HCT116 (cell line): ENCODE measurements around the gene GSPT1. TPM values are rescaled to one million over a fixed set of nuclear protein-coding genes. Genes with fewer than 3 reads are reported as not detected.

ENCODE experiments used
- ATAC-seq: fragments of 200-7000 bp; cut with Tn5 transposase; 2 replicates; pipeline ENCODE4 v1.9.1; 2020; ENCODE audit warnings: mild to moderate bottlenecking, moderate library complexity
- BruUV-seq: library from RNA; stranded (reverse); fragments of 400-500 nt; replicated peaks from 2 replicates; lab custom pipeline; 2021; lab: Mats Ljungman, UMichigan
- CTCF ChIA-PET: fragments of 300-600 bp; sonication (Branson Sonifier 250); formaldehyde crosslinking; loops from one replicate; lab custom pipeline; 2021; ENCODE audit warnings: antibody characterized with exemption; lab: Charles Lee
- POLR2A ChIA-PET: fragments of 300-600, 350-600 bp; sonication (Branson Sonifier 250); formaldehyde crosslinking; loops from one replicate; lab custom pipeline; 2021; ENCODE audit warnings: antibody characterized with exemption; lab: Charles Lee
- RAD21 ChIA-PET, 2 experiments: fragments of 300-600 bp; sonication (Branson Sonifier 250); formaldehyde crosslinking; loops; one replicate each; lab custom pipeline; 2023; ENCODE audit warnings: low total read pairs in 2 of 2; ENCODE audit not compliant: uncharacterized antibody in 2 of 2, unreplicated experiment in 2 of 2, low non-redundant PET in 1 of 2; lab: Charles Lee
- DNase-seq: peaks from one replicate; pipeline ENCODE4 v3.0.0-alpha.2; 2010; ENCODE audit warnings: low read depth, low spot score
- H2AFZ ChIP-seq: fragments of 200-600 bp; shearing (Covaris generic), sonication (generic); 2 replicates; pipeline ENCODE4 v1.6.1; 2017; ENCODE audit warnings: low read depth, mixed run types, mixed read lengths, antibody characterized with exemption, low read length; ENCODE audit not compliant: poor library complexity, severe bottlenecking
- H3K27ac ChIP-seq: 2 replicates; pipeline ENCODE4 v1.5.1; 2012; ENCODE audit warnings: low read depth, low read length
- H3K27me3 ChIP-seq: fragments of 200-600 bp; sonication (generic); 2 replicates; pipeline ENCODE4 v1.6.1; 2016; ENCODE audit warnings: mixed run types, low read length, mixed read lengths; ENCODE audit not compliant: insufficient read depth
- H3K36me3 ChIP-seq, 2 experiments: fragments of 200-500 bp in 1 of 2; fragments of 200-600 bp in 1 of 2; sonication (Bioruptor generic) in 1 of 2; sonication (generic) in 1 of 2; 2 replicates each; pipeline versions ENCODE4 v1.5.1 to v1.6.1; 2014 to 2016; ENCODE audit warnings: low read length in 2 of 2, inconsistent platforms in 1 of 2, mixed read lengths in 1 of 2, mixed run types in 1 of 2; ENCODE audit not compliant: insufficient read depth in 2 of 2, control insufficient read depth in 1 of 2
- H3K4me1 ChIP-seq, 2 experiments: fragments of 200-600 bp in 1 of 2; sonication (generic) in 1 of 2; 2 replicates each; pipeline versions ENCODE4 v1.5.1 to v1.6.1; 2012 to 2017; ENCODE audit warnings: low read length in 2 of 2, inconsistent platforms in 1 of 2, mild to moderate bottlenecking in 1 of 2, mixed read lengths in 1 of 2, mixed run types in 1 of 2, moderate library complexity in 1 of 2; ENCODE audit not compliant: insufficient read depth in 2 of 2, control insufficient read depth in 1 of 2
- H3K4me2 ChIP-seq: fragments of 200-600 bp; sonication (generic); 2 replicates; pipeline ENCODE4 v1.6.1; 2017; ENCODE audit warnings: mixed run types, low read length, mixed read lengths
- H3K4me3 ChIP-seq, 2 experiments: fragments of 200-600 bp in 1 of 2; sonication (generic) in 1 of 2; replicated peaks in 1 of 2; 2 replicates each; pipeline ENCODE4 v1.5.1; 2011 to 2016; ENCODE audit warnings: low read length in 2 of 2, control low read depth in 1 of 2, low read depth in 1 of 2, mild to moderate bottlenecking in 1 of 2, mixed read lengths in 1 of 2, mixed run types in 1 of 2
- H3K79me2 ChIP-seq: fragments of 200-600 bp; sonication (generic); 2 replicates; pipeline ENCODE4 v1.6.1; 2017; ENCODE audit warnings: mild to moderate bottlenecking, mixed run types, low read length, moderate library complexity, mixed read lengths; ENCODE audit not compliant: insufficient read depth
- H3K9ac ChIP-seq: fragments of 200-600 bp; sonication (generic); 2 replicates; pipeline ENCODE4 v1.6.1; 2016; ENCODE audit warnings: low read length, mixed read lengths
- H3K9me2 ChIP-seq: fragments of 200-600 bp; sonication (generic), shearing (Covaris generic); 2 replicates; pipeline ENCODE4 v1.6.1; 2017; ENCODE audit warnings: mixed run types, mild to moderate bottlenecking, moderate library complexity; ENCODE audit not compliant: insufficient read depth
- H3K9me3 ChIP-seq, 2 experiments: fragments of 200-500 bp in 1 of 2; fragments of 200-600 bp in 1 of 2; sonication (Bioruptor generic) in 1 of 2; sonication (generic) in 1 of 2; 2 replicates each; pipeline ENCODE4 v1.6.1; 2014 to 2017; ENCODE audit warnings: low read length in 2 of 2, mixed read lengths in 2 of 2, inconsistent platforms in 1 of 2, low read depth in 1 of 2, mild to moderate bottlenecking in 1 of 2, mixed run types in 1 of 2, moderate library complexity in 1 of 2; ENCODE audit not compliant: control insufficient read depth in 1 of 2, insufficient read depth in 1 of 2
- H4K20me1 ChIP-seq: fragments of 200-600 bp; sonication (generic), shearing (Covaris generic); 2 replicates; pipeline ENCODE4 v1.6.1; 2017; ENCODE audit warnings: mixed run types, mild to moderate bottlenecking, moderate library complexity; ENCODE audit not compliant: insufficient read depth
- CEBPB ChIP-seq: IDR thresholded peaks from 2 replicates; pipeline ENCODE4 v1.6.1; 2012; ENCODE audit warnings: low read depth
- EGR1 ChIP-seq: IDR thresholded peaks from 2 replicates; pipeline ENCODE4 v1.6.1; 2012; ENCODE audit warnings: low read depth
- ELF1 ChIP-seq: IDR thresholded peaks from 2 replicates; pipeline ENCODE4 v1.6.1; 2012; ENCODE audit warnings: low read depth, borderline replicate concordance
- EZH2 ChIP-seq: fragments of 200-600 bp; sonication (generic); IDR thresholded peaks from 2 replicates; pipeline ENCODE4 v1.6.1; 2017; ENCODE audit warnings: antibody characterized with exemption, mixed run types
- EZH2phosphoT487 ChIP-seq: fragments of 200-600 bp; IDR thresholded peaks from 2 replicates; pipeline ENCODE4 v1.6.1; 2018; ENCODE audit warnings: antibody characterized with exemption, borderline replicate concordance
- FOSL1 ChIP-seq: IDR thresholded peaks from 2 replicates; pipeline ENCODE4 v1.6.1; 2012; ENCODE audit warnings: low read depth
- JUND ChIP-seq: IDR thresholded peaks from 2 replicates; pipeline ENCODE4 v1.6.1; 2012
- MAX ChIP-seq: IDR thresholded peaks from 2 replicates; pipeline ENCODE4 v1.6.1; 2012
- POLR2A ChIP-seq: IDR thresholded peaks from 2 replicates; pipeline ENCODE4 v1.7.0; 2011; ENCODE audit warnings: borderline replicate concordance; ENCODE audit not compliant: insufficient read depth, insufficient read length; ENCODE audit errors: extremely low read depth
- POLR2AphosphoS5 ChIP-seq: IDR thresholded peaks from 2 replicates; pipeline ENCODE4 v1.6.1; 2011; ENCODE audit warnings: mild to moderate bottlenecking, low read depth, low read length, moderate library complexity
- RAD21 ChIP-seq: IDR thresholded peaks from 2 replicates; pipeline ENCODE4 v1.6.1; 2012; ENCODE audit warnings: low read depth, mild to moderate bottlenecking
- SIN3A ChIP-seq: IDR thresholded peaks from 2 replicates; pipeline ENCODE4 v1.6.1; 2012; ENCODE audit warnings: low read depth
- SP1 ChIP-seq: IDR thresholded peaks from 2 replicates; pipeline ENCODE4 v1.6.1; 2012; ENCODE audit warnings: low read depth
- SRF ChIP-seq: IDR thresholded peaks from 2 replicates; pipeline ENCODE4 v1.6.1; 2012; ENCODE audit warnings: low read depth
- TCF7L2 ChIP-seq: IDR thresholded peaks from 2 replicates; pipeline ENCODE4 v1.7.0; 2011; ENCODE audit warnings: borderline replicate concordance, inconsistent platforms; ENCODE audit not compliant: insufficient read depth, insufficient read length; ENCODE audit errors: extremely low read depth
- YY1 ChIP-seq: IDR thresholded peaks from 2 replicates; pipeline ENCODE4 v1.6.1; 2011; ENCODE audit warnings: low read length, low read depth, moderate library complexity, mild to moderate bottlenecking; ENCODE audit not compliant: insufficient replicate concordance; ENCODE audit errors: extremely low read depth
- ZFX ChIP-seq: fragments of 450-650 bp; IDR thresholded peaks from 2 replicates; pipeline ENCODE4 v1.6.1; 2017
- ZNF274 ChIP-seq: fragments of 200-500 bp; sonication (Bioruptor generic); IDR thresholded peaks from 2 replicates; pipeline ENCODE4 v1.6.1; 2014; ENCODE audit warnings: mild to moderate bottlenecking, low read depth, low read length, inconsistent platforms
- intact Hi-C: fragments of 100-400 bp; cut with micrococcal nuclease; formaldehyde crosslinking; loops from 2 replicates; pipeline ENCODE4 v1.10.0; 2022
- total RNA-seq: library from RNA; stranded (reverse); gene quantifications from one replicate; pipeline ENCODE4 v1.2.1, GENCODE V29; 2021; ENCODE audit not compliant: unreplicated experiment
- TF ChIP-seq, protein P1 (sequence below): IDR thresholded peaks from 2 replicates; pipeline ENCODE4 v1.6.1; 2011; ENCODE audit warnings: mild to moderate bottlenecking, low read length, moderate library complexity; ENCODE audit not compliant: insufficient replicate concordance; ENCODE audit errors: extremely low read depth
- TF ChIP-seq, protein P2 (sequence below): IDR thresholded peaks from 2 replicates; pipeline ENCODE4 v1.6.1; 2012; ENCODE audit warnings: low read depth

Gene GSPT1
- total RNA-seq, 1 experiment from 2014 or later, result 148 TPM

DNA sequence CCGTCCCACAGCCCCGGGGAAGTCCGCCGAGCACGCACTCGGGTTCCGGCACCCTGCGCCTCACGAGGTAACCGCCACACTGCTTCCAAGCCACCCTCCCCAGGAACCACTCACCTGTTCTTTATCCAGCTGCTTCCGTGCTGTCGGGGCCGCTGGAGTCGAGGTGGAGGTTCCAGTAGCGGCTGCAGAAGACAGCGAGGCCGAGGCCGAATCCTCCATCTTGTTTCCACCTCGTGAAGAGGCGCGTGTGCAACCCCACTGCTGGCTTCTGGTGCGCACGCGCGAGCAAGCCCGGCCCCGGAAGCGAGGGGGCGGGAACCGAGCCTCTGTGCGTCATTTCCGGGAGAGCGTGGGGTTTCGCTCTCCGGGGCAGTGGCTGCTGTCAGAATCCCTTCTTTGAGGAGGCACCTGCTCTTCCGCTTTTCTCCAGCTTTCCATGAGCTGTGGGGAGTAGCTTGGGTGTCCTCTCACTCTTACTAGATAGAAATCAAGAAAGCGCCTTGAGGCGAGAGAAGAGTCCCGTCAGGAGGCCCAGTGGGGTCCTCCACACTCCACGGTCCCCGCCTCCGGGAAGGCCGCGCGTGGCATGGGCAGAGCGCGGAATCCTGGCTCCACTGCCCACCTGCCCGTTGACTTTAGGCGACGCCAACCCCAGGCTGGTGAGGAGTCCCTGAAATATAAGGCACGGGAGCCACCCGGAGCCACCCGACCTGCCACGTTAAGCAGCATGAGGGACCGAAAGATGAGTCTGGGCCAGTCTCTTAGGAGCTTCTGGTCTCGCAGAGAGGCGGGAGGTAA lies 64.3 kb downstream of the GSPT1 start, which contains the start of gene RSL1D1:
RSL1D1 (minus strand) TSS at position 249 of the 798 bp plus-strand sequence; CDS start at position 219, 30 bp downstream.
- H3K4me3 ChIP-seq, result peak within 1 kb of the TSS; percentile 74 to 100
- H3K9me3 ChIP-seq, result no peaks in the 10 kb centered on the region
- DNase-seq (peak; percentile 84), ATAC-seq (peak; percentile 88)
- RAD21 ChIA-PET, result no interaction called here
- H3K79me2 ChIP-seq, result peaks cover 83% of the 10 kb centered on the region
- H2AFZ ChIP-seq, result peak within 1 kb of the TSS; percentile 53
- peak within 1 kb of the TSS; percentile 67 for H3K4me2 ChIP-seq
- POLR2A ChIA-PET, result interaction anchor here (0.6 kb wide), 1 partner anchor 108 kb away, joined by 3 read pairs; no protein-coding TSS in a partner anchor
- CTCF ChIA-PET, result interaction anchor here (1.0 kb wide), 1 partner anchor 216 kb away, joined by 4 read pairs; no protein-coding TSS in a partner anchor
- H3K27ac ChIP-seq, result peak within 1 kb of the TSS; percentile 96
- H3K36me3 ChIP-seq, result peaks cover 30 to 37% of the 10 kb centered on the region in 2 experiments
- intact Hi-C loops, result no loop called here
- no peaks in the 10 kb centered on the region for H3K9me2 ChIP-seq
- H4K20me1 ChIP-seq, result peaks cover 12% of the 10 kb centered on the region; the same call in 1 of the 2 replicates
- peak within 1 kb of the TSS; percentile 100 for H3K9ac ChIP-seq
- H3K4me1 ChIP-seq, result peaks cover 8 to 22% of the 10 kb centered on the region in 2 experiments; a peak in 3 of 4 replicates
- no peaks in the 10 kb centered on the region for H3K27me3 ChIP-seq
- BruUV-seq, result TSS peak; percentile 85
- peak; percentile 70; the same call in 1 of the 2 replicates for TF ChIP-seq ZFX
- TF ChIP-seq JUND, result no peak
- no peak for TF ChIP-seq CEBPB
- TF ChIP-seq, protein P1, sequence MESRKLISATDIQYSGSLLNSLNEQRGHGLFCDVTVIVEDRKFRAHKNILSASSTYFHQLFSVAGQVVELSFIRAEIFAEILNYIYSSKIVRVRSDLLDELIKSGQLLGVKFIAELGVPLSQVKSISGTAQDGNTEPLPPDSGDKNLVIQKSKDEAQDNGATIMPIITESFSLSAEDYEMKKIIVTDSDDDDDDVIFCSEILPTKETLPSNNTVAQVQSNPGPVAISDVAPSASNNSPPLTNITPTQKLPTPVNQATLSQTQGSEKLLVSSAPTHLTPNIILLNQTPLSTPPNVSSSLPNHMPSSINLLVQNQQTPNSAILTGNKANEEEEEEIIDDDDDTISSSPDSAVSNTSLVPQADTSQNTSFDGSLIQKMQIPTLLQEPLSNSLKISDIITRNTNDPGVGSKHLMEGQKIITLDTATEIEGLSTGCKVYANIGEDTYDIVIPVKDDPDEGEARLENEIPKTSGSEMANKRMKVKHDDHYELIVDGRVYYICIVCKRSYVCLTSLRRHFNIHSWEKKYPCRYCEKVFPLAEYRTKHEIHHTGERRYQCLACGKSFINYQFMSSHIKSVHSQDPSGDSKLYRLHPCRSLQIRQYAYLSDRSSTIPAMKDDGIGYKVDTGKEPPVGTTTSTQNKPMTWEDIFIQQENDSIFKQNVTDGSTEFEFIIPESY, result peak; percentile 39
- peak; percentile 87 for TF ChIP-seq POLR2A
- no peak for TF ChIP-seq EZH2
- no peak for TF ChIP-seq RAD21
- TF ChIP-seq YY1, result peak; percentile 93
- TF ChIP-seq TCF7L2, result no peak
- TF ChIP-seq SP1, result 0 out of 2 replicates have a peak, but pooled peaks have one; percentile 38
- TF ChIP-seq FOSL1, result no peak
- TF ChIP-seq SIN3A, result peak; percentile 86
- TF ChIP-seq, protein P2, sequence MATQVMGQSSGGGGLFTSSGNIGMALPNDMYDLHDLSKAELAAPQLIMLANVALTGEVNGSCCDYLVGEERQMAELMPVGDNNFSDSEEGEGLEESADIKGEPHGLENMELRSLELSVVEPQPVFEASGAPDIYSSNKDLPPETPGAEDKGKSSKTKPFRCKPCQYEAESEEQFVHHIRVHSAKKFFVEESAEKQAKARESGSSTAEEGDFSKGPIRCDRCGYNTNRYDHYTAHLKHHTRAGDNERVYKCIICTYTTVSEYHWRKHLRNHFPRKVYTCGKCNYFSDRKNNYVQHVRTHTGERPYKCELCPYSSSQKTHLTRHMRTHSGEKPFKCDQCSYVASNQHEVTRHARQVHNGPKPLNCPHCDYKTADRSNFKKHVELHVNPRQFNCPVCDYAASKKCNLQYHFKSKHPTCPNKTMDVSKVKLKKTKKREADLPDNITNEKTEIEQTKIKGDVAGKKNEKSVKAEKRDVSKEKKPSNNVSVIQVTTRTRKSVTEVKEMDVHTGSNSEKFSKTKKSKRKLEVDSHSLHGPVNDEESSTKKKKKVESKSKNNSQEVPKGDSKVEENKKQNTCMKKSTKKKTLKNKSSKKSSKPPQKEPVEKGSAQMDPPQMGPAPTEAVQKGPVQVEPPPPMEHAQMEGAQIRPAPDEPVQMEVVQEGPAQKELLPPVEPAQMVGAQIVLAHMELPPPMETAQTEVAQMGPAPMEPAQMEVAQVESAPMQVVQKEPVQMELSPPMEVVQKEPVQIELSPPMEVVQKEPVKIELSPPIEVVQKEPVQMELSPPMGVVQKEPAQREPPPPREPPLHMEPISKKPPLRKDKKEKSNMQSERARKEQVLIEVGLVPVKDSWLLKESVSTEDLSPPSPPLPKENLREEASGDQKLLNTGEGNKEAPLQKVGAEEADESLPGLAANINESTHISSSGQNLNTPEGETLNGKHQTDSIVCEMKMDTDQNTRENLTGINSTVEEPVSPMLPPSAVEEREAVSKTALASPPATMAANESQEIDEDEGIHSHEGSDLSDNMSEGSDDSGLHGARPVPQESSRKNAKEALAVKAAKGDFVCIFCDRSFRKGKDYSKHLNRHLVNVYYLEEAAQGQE, result no peak
- no peak for TF ChIP-seq SRF
- TF ChIP-seq MAX, result peak; percentile 96
- TF ChIP-seq POLR2AphosphoS5, result peak; percentile 99
- no peak; the same call in 1 of the 2 replicates for TF ChIP-seq ELF1
- no peak for TF ChIP-seq ZNF274
- TF ChIP-seq EGR1, result no peak
- no peak for TF ChIP-seq EZH2phosphoT487
